Prostate gland (tissue), 2 donors: Measurements from ENCODE around the gene OR51G2. TPM values are rescaled to one million over a fixed set of nuclear protein-coding genes. Genes with fewer than 3 reads are reported as not detected.

ENCODE experiments used
- DNase-seq: peaks from one replicate; pipeline ENCODE4 v3.0.0-alpha.2; 2019; ENCODE audit warnings: low spot score
- H3K27ac ChIP-seq, 2 donors: fragments of 200-600 bp; sonication (generic); 2 replicates each; pipeline ENCODE4 v1.5.1; 2017 to 2019
- H3K27me3 ChIP-seq: fragments of 200-600 bp; sonication (generic); replicated peaks from 2 replicates; pipeline ENCODE4 v1.5.1; 2019; ENCODE audit not compliant: insufficient read depth
- H3K36me3 ChIP-seq, 2 donors: fragments of 200-600 bp; sonication (generic); 1 replicate in 1 of 2; 2 replicates in 1 of 2; pipeline versions ENCODE4 v1.5.1 to v1.8.1; 2017 to 2019
- H3K4me1 ChIP-seq: fragments of 200-600 bp; sonication (generic); replicated peaks from 2 replicates; pipeline ENCODE4 v1.5.1; 2019
- H3K4me3 ChIP-seq, 2 donors: fragments of 200-600 bp; sonication (generic); 2 replicates each; pipeline ENCODE4 v1.5.1; 2017 to 2019
- H3K9me3 ChIP-seq: fragments of 200-600 bp; sonication (generic); 2 replicates; pipeline ENCODE4 v1.5.1; 2017
- CTCF ChIP-seq, 4 experiments: fragments of 200-600 bp in 2 of 4; fragments of 450-650 bp in 2 of 4; sonication (generic) in 2 of 4; IDR thresholded peaks; 1 replicate in 3 of 4; 2 replicates in 1 of 4; pipeline ENCODE4 v1.5.1; 2016 to 2019; ENCODE audit warnings: antibody characterized with exemption in 4 of 4, mild to moderate bottlenecking in 2 of 4, moderate library complexity in 2 of 4
- POLR2A ChIP-seq: fragments of 450-650 bp; IDR thresholded peaks from one replicate; pipeline ENCODE4 v1.6.1; 2016; ENCODE audit warnings: antibody characterized with exemption, mild to moderate bottlenecking
- POLR2AphosphoS5 ChIP-seq: sonication (generic); formaldehyde crosslinking; IDR thresholded peaks from one replicate; pipeline ENCODE4 v1.6.1; 2017; ENCODE audit warnings: antibody characterized with exemption
- WGBS: methylation state at CpG from one replicate; pipeline ENCODE4 v1.1.5; 2018; 5-methylcytosine and 5-hydroxymethylcytosine counted together
- intact Hi-C: fragments of 100-400 bp; cut with DNase I; formaldehyde crosslinking; loops from one replicate; pipeline ENCODE4 v1.14.2; 2022
- total RNA-seq, 2 donors: library from RNA; depleted of rRNA; stranded (reverse); fragments of >200 nt; gene quantifications; one replicate each; pipeline ENCODE4 v1.1.0, GENCODE V29; 2016

OR51G2 gene
- total RNA-seq, 2 donors from 2014 or later, result not detected

GRCh38 chr11:4890279-4890678 lies 28.9 kb downstream of the OR51G2 start:
- intact Hi-C loops, result no loop called here
- Histone ChIP-seq H3K4me3 (no peak overlapping the region), H3K9me3 (no peaks in the 10 kb centered on the region), H3K27ac (no peak overlapping the region), H3K4me1 (no peaks in the 10 kb centered on the region), H3K36me3 (no peaks in the 10 kb centered on the region), H3K27me3 (no peaks in the 10 kb centered on the region)
- no peak for TF ChIP-seq POLR2A
- no peak for TF ChIP-seq CTCF (IDR thresholded peaks at IDR 0.05)
- TF ChIP-seq POLR2AphosphoS5, result no peak
- 90% methylated on average over 2 of the region's 2 CpGs for WGBS
- DNase-seq, result no peak

- Histone ChIP-seq H3K4me3 (no peak overlapping the region), H3K27me3 (no peaks in the 10 kb centered on the region), H3K27ac (no peak overlapping the region), H3K9me3 (no peaks in the 10 kb centered on the region), H3K4me1 (no peaks in the 10 kb centered on the region), H3K36me3 (no peaks in the 10 kb centered on the region)
- DNase-seq, result no peak
- TF ChIP-seq CTCF (IDR thresholded peaks at IDR 0.05) (no peak), POLR2A (no peak), POLR2AphosphoS5 (no peak)
- intact Hi-C loops, result no loop called here
- 0% methylated on average over 1 of the region's 1 CpG for WGBS
These were observed 31.6 kb downstream of the OR51G2 start for GRCh38 chr11:4887591-4887990.

GRCh38 chr11:4886186-4886585 lies 33.0 kb downstream of the OR51G2 start:
- no peaks in the 10 kb centered on the region for H3K4me1 ChIP-seq

GRCh38 chr11:4884361-4884760 lies 34.8 kb downstream of the OR51G2 start:
- Histone ChIP-seq H3K27me3 (no peaks in the 10 kb centered on the region), H3K27ac (no peak overlapping the region), H3K4me1 (no peaks in the 10 kb centered on the region), H3K4me3 (no peak overlapping the region), H3K9me3 (no peaks in the 10 kb centered on the region), H3K36me3 (no peaks in the 10 kb centered on the region)
- WGBS, result 49% methylated on average over 3 of the region's 3 CpGs
- TF ChIP-seq POLR2A, result no peak
- no peak for TF ChIP-seq POLR2AphosphoS5
- TF ChIP-seq CTCF (IDR thresholded peaks at IDR 0.05), result no peak
- intact Hi-C loops, result no loop called here
- DNase-seq, result no peak

More at GRCh38 chr11:4886186-4886585, 33.0 kb downstream of the OR51G2 start:
- TF ChIP-seq POLR2A (no peak), CTCF (IDR thresholded peaks at IDR 0.05) (no peak), POLR2AphosphoS5 (no peak)
- DNase-seq, result no peak
- Histone ChIP-seq H3K4me3 (no peak overlapping the region), H3K9me3 (no peaks in the 10 kb centered on the region), H3K36me3 (no peaks in the 10 kb centered on the region), H3K27ac (no peak overlapping the region), H3K27me3 (no peaks in the 10 kb centered on the region)
- WGBS, result 36% methylated on average over 3 of the region's 3 CpGs
- intact Hi-C loops, result no loop called here

GRCh38 chr11:4882543-4882942 lies 36.6 kb downstream of the OR51G2 start:
- no peaks in the 10 kb centered on the region for H3K36me3 ChIP-seq
- no peak for DNase-seq
- WGBS, result 86% methylated on average over 5 of the region's 5 CpGs
- no peak overlapping the region for H3K27ac ChIP-seq
- H3K4me1 ChIP-seq, result no peaks in the 10 kb centered on the region
- no peaks in the 10 kb centered on the region for H3K9me3 ChIP-seq
- TF ChIP-seq POLR2AphosphoS5 (no peak), CTCF (IDR thresholded peaks at IDR 0.05) (no peak), POLR2A (no peak)
- no peak overlapping the region for H3K4me3 ChIP-seq
- intact Hi-C loops, result no loop called here
- H3K27me3 ChIP-seq, result no peaks in the 10 kb centered on the region
